CD4-positive, alpha-beta T cell treated with Interleukin-21 for 1 hour (primary cell): Measurements from ENCODE around the gene RFPL3.
"Not testable (repeated sequence)": the region's sequence is repeated elsewhere in the genome, so short reads cannot be mapped to it uniquely, and the experiment has no call there.

ENCODE experiments used
- DNase-seq: peaks from one replicate; pipeline ENCODE4 v3.0.0-alpha.2; 2020

The RFPL3 gene

GRCh38 chr22:32331236-32331917 is 26.3 kb upstream of the RFPL3 start:
- DNase-seq, result no peak

DNA sequence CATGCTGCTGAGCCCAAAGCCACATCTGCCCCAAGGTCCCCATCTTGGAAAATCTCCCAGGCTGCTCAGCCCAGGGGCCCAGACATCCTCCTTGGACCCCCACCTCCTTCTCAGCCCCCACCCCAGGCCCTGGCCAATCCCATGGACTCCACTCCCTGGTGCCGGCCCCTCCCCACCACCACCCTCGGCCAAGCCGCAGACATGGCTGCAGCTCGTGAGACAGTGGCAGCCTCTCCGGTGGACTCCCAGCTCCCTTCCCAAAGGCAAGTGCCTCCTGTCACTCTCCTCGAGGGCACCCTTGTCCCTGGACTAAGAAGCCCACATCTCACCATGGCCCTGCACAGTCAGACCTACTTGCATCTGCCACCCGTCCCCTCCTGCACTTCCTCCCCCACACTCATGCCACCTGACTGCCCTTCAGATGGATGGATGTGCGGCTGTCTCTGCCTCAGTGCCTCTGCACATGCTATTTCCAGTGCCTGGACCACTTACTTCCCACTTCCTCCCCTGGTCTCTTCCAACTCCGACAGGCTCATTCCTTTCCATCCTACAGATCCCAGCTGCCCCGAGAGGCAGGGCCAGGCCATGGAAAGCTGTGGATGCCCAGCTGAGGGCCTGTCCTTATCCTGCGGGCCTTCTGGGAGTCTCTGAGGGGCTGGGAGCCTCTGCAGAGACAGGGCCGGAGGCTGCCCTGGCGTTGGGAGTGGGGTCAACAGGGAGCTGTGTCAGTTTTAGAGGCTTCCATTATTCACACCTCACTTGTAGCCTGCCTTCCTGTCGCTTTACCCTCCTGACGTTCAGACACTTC is 25.5 kb upstream of the RFPL3 start:
- no peak for DNase-seq

- DNase-seq, result no peak
Measured at GRCh38 chr22:32333141-32333768, 24.4 kb upstream of the RFPL3 start.

GRCh38 chr22:32333769-32334659 is 23.7 kb upstream of the RFPL3 start:
- no peak for DNase-seq

- no peak for DNase-seq
Measured at GRCh38 chr22:32334660-32335365, 22.9 kb upstream of the RFPL3 start.

DNA sequence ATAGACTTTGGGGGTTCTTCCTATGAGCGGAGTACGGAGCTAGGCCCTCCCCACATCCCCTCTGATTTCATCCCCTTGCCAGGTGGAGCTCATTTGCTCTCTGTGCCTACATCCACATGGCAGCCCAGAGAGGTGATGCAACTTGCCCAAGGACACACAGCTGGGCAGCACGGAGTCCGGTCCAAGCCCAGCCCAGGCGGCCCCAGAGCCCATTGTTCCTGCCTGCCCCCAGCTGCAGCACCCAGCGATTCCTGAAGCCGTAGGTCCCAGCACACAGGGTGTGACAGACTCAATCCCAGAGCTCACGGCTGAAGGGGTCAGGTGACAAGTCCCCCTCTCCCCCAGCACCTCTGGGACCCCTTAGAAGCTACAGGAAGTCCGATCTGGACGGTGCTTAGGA is 22.2 kb upstream of the RFPL3 start:
- DNase-seq, result no peak

GRCh38 chr22:32336121-32336603 is 21.5 kb upstream of the RFPL3 start:
- DNase-seq, result no peak

DNA sequence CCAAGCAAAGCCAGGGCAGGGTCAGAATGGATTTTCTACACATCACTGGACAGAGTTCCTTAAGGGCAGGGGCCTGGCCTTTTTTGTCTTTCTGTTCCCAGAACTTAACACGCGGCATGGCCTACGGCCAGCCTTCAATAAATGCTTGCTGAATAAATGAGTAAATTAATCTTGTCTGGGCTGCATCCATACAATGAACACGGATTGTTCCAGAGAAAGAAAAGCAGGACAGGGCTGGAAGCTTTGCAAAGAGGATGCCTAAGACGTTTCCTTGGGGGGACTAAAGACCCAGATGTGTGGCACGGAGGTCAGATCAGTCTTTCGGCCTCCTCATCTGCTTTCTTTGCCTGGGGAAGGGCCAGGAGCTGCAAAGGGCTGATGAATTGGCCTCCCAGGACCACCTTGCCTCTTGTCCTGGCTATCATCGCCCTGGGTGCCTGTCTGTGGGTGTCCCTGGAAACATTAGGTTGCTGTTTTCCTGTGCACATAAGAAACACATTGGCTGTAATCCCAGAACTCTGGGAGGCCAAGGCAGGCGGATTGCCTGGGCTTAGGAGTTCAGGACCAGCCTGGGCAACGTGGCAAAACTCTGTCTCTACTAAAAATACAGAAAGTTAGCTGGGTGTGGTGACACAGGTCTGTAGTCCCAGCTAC is 20.8 kb upstream of the RFPL3 start:
- no peak for DNase-seq

DNA sequence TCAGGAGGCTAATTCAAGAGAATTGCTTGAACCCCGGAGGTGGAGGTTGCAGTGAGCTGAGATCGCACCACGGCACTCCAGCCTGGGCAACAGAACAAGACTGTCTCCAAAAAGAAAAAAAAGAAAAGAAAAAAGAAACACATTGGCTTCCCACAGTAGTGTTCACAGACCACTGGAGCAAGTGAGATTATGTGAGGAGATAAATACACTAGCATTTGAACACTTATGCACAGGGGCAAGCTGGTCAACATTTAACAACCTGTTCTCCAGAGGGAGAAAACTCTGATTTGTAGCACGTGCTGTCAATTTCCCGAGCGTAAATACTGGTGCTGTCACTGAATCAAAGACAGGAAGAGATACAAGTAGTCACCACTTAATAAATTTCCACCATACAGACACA is 20.2 kb upstream of the RFPL3 start:
- not testable (repeated sequence) for DNase-seq

GRCh38 chr22:32338757-32339156 is 18.9 kb upstream of the RFPL3 start:
- DNase-seq, result no peak

- DNase-seq, result no peak
Measured at GRCh38 chr22:32339190-32340012, 18.3 kb upstream of the RFPL3 start.

- no peak for DNase-seq
Measured at GRCh38 chr22:32340411-32340810, 17.3 kb upstream of the RFPL3 start.

DNA sequence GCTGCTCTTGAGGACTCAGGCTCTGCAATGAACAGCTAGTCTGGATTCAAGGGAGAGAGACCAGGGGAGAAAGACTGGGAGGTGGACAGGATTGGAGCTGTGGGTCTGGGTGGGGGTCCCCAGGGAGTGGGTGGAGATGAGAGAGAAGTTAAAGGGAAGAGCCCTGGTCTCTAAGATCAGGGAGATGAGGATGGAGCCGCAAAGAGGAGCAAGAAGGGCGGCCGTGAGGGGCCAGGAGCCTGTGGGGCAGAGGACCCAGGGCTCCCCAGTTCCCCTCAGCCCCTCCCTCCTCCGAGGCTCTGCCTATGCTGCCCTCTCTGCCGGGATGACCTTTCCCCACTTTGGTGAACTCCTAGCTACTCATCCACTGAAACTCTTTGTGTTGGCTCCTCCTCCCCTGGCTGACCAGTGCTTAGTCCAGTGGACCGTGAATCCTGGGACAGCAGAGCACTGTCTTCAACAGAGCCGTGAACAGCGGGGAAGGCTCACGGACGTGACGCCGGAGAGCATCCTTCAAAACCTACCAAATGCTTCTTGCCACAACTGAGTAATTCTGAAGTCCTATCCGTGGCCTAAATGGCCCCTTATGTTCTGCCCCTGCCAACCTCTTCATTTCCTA is 16.4 kb upstream of the RFPL3 start:
- DNase-seq, result no peak

GRCh38 chr22:32342977-32343376 is 14.7 kb upstream of the RFPL3 start:
- DNase-seq, result no peak

GRCh38 chr22:32343941-32344340 is 13.7 kb upstream of the RFPL3 start:
- no peak for DNase-seq

- no peak for DNase-seq
Measured at GRCh38 chr22:32348031-32348611, 9.5 kb upstream of the RFPL3 start.

- not testable (repeated sequence) for DNase-seq
Measured at GRCh38 chr22:32351875-32352274, 5.8 kb upstream of the RFPL3 start.

DNA sequence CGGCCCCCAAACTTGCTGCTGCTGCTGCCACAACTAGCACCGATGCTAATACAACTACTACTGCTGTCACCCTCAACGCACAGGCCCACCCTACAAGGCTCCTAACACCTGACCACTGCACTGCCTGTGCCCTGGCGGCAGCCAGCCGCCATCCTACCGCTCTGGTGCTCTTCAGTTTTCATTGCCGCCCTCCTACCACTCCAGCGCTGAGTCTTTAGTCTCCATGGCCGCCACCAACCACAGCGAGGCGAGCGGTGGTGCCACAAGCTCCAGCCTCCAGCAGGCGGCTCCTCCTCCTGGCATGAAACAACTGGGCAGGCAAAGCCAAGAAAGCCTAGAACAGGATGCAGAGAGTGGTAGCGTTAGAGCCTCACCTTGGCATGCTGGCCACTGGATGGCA is 5.0 kb upstream of the RFPL3 start:
- DNase-seq, result no peak

DNA sequence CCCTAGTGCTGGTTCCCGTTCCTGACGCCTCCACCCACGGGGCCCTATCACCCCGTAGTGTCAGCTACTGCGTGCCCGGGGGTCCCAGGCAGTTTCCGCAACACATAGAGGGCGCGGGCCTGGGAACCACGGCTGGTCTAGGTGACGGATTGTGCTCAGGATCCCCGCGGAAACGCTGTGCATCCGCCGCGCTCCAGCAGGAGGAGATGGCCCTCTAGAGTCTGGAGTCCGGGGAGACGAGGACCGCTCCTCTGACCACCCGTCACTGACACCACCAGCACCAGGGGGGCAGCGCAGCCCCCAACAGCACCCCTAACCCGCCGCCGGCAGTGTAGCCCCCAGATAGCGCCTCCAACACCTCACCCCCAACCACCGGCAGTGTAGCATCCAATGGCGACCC is 4.4 kb upstream of the RFPL3 start:
- DNase-seq, result no peak

- DNase-seq, result no peak
Measured at GRCh38 chr22:32353840-32354239, 3.8 kb upstream of the RFPL3 start.
